Fibroblast of peridontal ligament (primary cell): ENCODE measurements around the gene HPCA.
A peak's percentile ranks its signal among the peaks of the same experiment; 100 is the strongest.

Source experiments
- DNase-seq: peaks from one replicate; pipeline ENCODE4 v3.0.0-alpha.2; 2010; ENCODE audit errors: extremely low read depth

The HPCA gene

GRCh38 chr1:32886004-32886827 lies at the start of gene HPCA:
TSS of gene HPCA (plus strand) at chr1:32886491. CDS start at chr1:32888899, 2,408 bp downstream.
- DNase-seq, result peak; percentile 29

DNA sequence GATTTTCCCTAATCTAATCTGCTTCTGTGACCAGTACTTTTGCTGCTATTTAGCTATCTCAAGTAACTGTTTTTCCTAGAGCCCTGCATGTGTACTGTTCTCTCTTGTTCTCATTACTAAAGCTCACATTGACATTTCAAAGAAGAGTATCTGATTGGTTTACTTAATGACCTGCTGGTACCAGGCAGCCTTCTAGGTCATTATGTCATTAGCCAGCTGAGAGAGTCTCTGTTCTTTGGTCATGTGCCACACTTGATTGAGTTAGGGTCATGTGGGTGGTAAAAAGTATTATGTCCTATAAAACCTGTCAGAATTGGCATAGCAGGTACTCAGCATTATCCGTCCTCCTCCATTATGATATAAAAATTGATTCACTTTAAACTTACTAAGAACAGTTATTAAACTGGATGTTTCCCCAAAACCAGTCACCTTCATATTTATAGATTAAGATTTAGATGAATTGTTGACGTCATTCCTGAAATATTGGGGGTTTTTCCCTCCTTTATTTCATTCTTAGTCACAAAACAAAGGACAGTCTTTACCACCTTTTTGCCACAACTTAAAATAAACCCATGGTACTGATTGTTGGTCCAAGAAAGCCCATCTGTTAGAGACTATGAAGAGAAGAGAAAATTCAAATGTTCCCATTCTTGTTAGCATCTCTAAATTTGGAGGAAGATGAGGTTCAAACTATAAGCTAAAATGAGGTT lies 37.8 kb upstream of the HPCA start:
- no peak for DNase-seq

- no peak for DNase-seq
Measured at GRCh38 chr1:32855861-32856617, 30.3 kb upstream of the HPCA start.

DNA sequence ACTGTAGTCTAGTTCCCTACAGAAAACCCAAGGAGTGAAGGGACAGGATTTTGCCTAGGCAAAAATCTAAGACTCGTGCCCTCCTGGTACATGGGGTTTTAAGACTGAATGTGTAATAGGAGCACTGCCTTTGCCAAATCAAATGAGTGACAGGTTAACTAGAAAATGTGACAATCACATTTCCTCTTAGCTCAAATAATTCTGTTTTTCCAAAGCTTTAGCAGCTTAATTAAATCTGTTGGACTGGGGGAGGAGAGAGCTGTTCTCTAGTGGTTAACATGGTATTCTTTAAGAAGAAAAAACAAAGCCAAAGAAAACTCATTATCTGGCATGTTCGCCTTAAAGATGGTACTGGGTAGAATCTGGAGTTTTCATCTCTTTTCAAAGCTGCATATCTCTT lies 28.2 kb upstream of the HPCA start:
- no peak for DNase-seq

- DNase-seq, result no peak
Measured at GRCh38 chr1:32858791-32859190, 27.5 kb upstream of the HPCA start.

GRCh38 chr1:32859915-32860314 lies 26.4 kb upstream of the HPCA start:
- no peak for DNase-seq

GRCh38 chr1:32860566-32860965 lies 25.7 kb upstream of the HPCA start:
- DNase-seq, result no peak

DNA sequence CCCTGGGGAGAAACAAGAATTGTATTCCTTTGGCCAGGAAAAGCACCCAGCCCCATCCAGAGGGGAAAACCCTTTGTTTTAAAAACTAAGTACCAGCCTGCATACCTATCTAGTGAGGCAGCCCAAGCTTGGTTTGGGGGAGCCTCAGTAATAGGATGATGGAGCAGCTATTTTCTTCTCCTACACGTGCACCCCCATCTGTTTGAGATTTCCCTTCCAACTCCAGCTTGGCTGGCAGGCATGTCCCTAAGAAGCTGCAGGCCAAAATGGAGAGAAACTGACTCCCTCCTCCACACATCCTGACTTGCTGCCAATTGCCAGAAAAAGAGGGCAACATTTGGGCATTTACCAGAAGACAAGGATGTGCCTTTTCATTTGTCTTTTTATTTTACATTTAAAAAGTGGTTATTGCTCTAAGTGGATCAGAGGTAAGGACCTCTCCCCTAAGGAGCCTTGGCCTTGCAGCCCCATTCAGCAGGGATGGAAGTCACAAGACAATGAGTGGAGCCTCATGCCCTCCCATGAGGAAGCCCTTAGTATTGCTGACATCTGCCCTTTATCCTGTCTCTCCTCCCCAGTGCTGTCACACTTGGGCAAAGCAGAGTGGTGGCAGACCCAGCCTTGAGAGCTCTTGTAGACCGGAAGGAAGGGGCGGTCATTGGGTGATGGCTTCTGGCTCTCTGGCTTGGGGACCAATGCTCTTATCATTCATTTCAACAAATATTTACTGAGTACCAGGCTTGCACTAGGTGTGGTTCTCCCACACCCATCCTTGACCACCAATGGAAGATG lies 24.2 kb upstream of the HPCA start:
- peak; percentile 66 for DNase-seq

DNA sequence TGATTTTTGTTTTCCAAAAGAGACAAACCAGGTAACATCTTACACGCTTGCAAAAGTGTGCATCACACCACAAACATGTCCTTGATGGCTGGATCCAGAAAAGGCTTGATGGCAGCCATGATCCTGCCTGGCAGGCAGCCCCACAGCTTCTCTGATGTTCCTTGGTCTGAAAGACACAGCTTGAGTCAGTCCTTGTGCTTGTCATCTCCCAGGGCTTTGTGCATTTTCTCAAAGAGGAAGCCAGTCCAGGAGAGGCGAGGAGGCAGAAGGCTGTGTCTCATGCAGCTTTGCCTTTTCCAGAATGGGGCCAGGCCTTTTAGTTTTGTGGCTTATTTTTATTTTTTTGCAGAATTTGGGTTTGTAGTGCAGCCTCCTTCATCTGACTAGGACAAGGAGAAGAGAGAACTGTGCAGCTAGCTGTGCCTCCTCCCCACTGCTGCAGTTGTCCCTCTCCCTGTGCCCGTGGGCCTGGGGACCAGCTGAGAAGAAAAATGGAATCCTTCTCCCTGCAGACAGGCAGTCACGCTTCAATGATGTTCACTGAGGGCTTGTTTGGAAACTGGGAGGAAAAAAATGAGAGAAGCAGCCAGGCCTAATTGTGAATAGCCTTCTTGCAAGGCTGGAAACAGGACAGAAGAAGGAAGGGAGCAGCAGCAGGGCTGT lies 22.9 kb upstream of the HPCA start:
- no peak for DNase-seq

DNA sequence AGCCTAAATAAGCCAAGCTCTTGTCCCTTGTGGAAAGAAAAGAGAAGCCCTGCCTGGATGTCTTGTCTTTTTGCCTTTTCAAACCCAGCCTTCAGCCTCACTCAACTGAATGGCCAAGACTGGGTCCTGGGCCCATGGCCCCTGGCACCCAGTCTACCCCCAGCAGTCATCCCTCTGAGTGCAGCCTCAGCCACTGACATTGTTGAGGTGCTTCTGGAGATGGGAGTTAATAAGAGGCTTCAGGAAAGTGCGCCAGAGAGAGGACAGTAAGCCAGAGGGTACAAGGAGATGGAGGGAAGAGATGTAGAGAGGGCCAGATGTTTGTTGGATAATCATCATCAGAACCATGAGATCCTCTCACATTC lies 22.4 kb upstream of the HPCA start:
- no peak for DNase-seq

GRCh38 chr1:32864375-32865019 lies 21.8 kb upstream of the HPCA start:
- no peak for DNase-seq

DNA sequence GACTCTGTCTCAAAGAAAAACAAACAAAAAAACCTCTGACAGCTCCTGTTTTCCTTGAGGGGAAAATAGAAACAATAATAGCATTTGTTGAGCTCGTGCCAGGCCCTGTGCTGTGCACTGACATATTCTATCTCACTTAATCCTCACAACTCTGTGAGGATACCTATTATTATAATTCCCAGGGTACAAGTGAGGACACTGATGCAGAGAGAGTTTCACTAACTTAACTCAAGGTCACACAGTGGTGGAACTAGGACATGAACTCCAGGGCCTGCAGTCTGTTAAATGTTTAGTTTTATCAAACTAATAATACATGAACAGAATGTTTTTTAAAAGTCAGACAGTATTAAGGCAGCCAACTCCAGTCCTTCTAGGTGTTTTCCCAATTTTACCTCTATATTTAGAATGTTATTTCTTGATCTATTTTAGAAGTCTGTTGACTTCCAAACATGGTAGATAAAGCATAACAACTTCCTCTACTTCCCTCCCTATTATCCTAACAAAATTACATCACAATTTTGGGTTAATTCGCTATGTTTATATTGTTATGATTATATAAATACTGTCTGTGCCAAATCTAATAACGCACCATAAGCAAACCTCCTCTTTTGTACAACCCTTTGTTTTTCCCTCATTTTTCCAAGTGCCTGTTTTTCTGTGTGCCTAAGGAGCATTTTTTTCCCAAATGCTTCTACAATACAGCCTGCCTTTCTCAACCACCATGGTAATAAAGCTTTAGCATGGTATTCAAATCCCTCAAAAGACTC lies 20.5 kb upstream of the HPCA start:
- DNase-seq, result no peak

- DNase-seq, result no peak
Measured at GRCh38 chr1:32867151-32867550, 19.1 kb upstream of the HPCA start.

GRCh38 chr1:32867671-32868070 lies 18.6 kb upstream of the HPCA start:
- DNase-seq, result no peak

- no peak for DNase-seq
Measured at GRCh38 chr1:32868085-32868484, 18.2 kb upstream of the HPCA start.

GRCh38 chr1:32868806-32869455 lies 17.4 kb upstream of the HPCA start:
- DNase-seq, result no peak

DNA sequence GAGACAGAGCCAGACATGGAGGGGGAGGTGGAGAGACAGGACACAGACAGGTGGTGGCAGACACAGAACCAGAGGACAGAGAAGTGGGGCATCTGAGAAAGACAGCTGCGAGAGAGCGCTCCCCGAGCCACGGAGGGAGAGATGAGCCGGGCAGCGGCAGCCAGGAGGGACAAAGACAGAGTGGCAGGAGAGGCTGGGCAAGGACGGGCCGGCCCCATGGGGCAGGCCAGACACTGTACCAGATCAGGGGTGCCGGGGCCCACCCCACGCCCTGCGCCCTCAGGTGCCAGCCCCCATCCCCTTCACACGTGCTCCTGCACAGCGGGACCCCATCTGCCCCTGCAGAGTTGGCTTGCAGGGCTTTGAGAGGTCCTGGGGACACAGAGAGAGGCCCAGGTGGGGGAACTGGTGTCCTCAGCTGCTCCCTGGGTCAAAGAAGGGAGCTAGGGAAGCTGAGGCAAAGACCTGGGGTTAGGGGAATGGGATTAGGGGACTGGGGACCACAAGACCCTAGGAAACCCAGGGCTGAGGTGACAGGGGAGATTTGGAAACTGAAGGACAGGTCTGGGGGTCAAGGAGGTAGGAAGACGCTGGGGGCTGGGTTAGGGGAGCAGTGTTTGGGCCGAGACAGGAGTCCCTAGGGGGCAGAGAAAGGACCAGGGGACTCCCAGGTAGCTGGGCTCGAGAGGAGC lies 16.2 kb upstream of the HPCA start:
- DNase-seq, result no peak

DNA sequence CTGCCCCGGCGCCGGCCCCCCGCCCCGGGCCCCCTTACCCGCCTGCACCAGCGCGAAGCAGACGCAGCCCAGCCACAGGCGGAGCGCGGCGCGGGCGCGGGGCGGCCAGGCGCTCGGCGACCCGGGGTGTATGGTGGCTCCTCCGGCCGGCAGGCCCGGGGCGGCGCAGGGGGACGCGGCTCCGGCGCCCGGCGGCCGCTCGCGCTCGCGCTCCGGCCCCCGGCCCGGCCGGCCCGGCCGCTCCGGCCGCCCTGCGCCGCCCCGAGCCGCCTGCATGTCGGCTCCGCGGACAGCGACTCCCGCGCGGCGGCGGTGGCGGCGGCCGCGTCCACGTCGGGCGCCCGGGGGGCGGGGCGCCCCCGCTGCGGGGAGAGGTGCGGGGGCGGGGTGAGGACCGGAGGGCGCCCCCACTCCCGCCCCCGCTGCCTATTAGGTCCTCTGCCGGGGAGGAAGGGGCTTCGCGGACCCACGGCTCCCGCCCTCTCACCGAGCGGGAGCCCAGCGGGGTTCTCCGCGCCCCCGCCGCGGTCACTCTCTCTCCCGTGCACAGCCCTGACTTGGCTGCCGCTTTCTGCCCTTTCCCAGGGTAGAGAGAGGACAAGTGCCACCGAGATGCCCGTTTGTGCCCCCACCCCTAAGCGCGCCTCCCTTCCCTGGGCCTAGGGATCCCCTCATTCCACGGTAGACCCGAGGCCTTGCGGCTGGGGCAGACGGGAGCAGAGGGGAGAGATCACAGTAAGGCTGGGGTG lies 15.5 kb upstream of the HPCA start, which contains the start of gene FNDC5:
Gene FNDC5 (minus strand): TSS at position 298 of the 749 bp plus-strand sequence.
- no peak for DNase-seq
